Lower leg skin (tissue), 3 donors: ENCODE results near the gene KRT81.

Experiments used
- POLR2A ChIP-seq, 2 donors: fragments of 450-650 bp; IDR thresholded peaks; one replicate each; pipeline ENCODE4 v1.6.1; 2016 to 2017; ENCODE audit warnings: antibody characterized with exemption in 2 of 2, mild to moderate bottlenecking in 1 of 2, moderate library complexity in 1 of 2
- TF ChIP-seq, protein P1 (sequence below), 3 donors: fragments of 450-650 bp; IDR thresholded peaks; one replicate each; pipeline ENCODE4 v1.5.1; 2016; ENCODE audit warnings: antibody characterized with exemption in 3 of 3, mild to moderate bottlenecking in 3 of 3, moderate library complexity in 2 of 3

DNA sequence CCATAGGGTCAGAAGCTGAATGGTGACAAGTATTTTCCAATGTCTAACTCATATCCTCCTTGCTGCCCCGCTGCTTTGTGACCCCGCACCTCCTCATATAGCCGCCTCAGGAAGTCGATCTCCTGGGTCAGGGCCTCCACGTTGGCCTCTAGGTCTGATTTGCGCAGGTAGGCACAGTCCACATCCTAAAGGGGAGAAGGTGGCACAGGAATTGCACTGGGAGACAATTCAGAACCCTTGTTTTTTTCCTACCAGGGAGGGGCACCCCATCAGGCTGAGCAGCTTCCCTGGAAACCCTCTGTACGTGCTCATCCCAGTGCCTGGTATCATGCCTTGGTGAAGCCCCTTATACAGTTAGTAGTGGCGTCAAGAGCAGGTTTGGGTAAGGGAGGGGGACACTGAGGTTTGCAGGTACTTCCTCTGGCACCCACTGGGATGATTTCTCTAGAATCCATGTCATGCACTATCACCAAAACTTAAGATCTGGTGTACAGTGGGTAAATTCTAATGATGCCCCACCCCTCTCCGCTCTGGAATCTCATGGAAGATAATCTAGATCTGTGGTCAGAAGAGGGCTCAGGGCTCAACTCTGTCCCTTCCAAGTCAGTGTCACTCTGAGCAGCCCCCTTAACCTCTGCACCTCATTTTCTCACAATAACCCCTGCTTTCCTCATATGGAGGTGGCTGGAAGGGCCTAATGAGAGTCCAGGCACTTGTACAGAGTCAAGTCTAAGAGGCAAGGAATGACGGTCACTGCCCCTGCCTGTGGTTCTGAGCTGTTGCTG, 37.0 kb downstream of the KRT81 start:
- TF ChIP-seq, protein P1, sequence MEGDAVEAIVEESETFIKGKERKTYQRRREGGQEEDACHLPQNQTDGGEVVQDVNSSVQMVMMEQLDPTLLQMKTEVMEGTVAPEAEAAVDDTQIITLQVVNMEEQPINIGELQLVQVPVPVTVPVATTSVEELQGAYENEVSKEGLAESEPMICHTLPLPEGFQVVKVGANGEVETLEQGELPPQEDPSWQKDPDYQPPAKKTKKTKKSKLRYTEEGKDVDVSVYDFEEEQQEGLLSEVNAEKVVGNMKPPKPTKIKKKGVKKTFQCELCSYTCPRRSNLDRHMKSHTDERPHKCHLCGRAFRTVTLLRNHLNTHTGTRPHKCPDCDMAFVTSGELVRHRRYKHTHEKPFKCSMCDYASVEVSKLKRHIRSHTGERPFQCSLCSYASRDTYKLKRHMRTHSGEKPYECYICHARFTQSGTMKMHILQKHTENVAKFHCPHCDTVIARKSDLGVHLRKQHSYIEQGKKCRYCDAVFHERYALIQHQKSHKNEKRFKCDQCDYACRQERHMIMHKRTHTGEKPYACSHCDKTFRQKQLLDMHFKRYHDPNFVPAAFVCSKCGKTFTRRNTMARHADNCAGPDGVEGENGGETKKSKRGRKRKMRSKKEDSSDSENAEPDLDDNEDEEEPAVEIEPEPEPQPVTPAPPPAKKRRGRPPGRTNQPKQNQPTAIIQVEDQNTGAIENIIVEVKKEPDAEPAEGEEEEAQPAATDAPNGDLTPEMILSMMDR (IDR thresholded peaks at IDR 0.05) = no peak
- TF ChIP-seq POLR2A (IDR thresholded peaks at IDR 0.05) = no peak
